D721Med (cell line): ENCODE measurements around the gene WNT5A.

ENCODE experiments used
- DNase-seq: peaks from one replicate; pipeline ENCODE4 v3.0.0; 2011; ENCODE audit warnings: low spot score; ENCODE audit not compliant: insufficient read length
- FAIRE-seq: peaks from 2 replicates; lab custom pipeline; 2011; peaks lifted over from hg19 to GRCh38; lab: Jason Lieb, UNC
- TF ChIP-seq, protein P1 (sequence below): IDR thresholded peaks from 2 replicates; pipeline ENCODE4 v1.5.1; 2012; ENCODE audit warnings: mild to moderate bottlenecking, control low read depth; ENCODE audit not compliant: insufficient read depth; ENCODE audit errors: missing control alignments

WNT5A gene

DNA sequence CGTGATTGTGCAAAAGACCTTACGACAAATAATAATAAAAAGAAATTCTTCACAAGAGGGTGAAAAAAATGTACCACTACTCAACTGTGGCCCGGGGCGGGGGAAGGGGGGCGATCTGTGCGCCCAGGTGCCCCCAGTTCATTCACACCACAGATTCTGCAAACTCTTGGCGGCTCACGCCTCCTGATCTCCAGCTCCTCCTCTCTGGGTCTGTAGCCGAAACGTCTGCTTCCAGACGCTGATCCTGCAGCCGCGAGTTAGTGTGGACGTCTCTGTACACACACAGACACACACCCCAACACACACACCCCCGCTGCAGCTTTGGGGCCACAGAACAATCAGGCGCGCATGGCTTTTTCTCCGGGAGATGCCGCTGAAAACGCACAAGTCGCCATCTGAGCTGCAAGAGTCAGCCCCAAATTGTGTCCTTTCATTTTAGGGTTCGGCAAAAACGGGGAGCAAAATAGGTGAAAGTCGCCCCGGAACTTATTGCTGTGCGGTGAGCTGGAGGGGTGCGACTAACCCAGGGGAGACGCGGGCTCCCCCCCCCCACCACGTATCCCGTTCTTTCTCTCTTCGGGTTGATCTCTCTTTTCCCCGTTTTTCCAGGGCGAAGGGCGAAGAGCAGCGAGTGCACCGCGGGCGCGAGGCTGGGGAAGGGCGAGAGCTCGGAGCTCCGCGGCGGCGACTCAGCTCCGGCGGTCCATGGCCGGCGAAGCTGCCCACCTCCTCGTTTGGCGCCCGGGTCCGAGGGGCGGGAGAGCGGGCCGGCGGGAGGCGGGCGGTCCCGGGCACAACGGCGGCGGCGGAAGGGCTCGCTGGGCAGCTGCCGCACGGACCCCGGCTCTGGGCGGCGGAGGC lies 505 bp upstream of the WNT5A start:
- no peak for DNase-seq
- FAIRE-seq = no peak
- TF ChIP-seq, protein P1, sequence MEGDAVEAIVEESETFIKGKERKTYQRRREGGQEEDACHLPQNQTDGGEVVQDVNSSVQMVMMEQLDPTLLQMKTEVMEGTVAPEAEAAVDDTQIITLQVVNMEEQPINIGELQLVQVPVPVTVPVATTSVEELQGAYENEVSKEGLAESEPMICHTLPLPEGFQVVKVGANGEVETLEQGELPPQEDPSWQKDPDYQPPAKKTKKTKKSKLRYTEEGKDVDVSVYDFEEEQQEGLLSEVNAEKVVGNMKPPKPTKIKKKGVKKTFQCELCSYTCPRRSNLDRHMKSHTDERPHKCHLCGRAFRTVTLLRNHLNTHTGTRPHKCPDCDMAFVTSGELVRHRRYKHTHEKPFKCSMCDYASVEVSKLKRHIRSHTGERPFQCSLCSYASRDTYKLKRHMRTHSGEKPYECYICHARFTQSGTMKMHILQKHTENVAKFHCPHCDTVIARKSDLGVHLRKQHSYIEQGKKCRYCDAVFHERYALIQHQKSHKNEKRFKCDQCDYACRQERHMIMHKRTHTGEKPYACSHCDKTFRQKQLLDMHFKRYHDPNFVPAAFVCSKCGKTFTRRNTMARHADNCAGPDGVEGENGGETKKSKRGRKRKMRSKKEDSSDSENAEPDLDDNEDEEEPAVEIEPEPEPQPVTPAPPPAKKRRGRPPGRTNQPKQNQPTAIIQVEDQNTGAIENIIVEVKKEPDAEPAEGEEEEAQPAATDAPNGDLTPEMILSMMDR = no peak

GRCh38 chr3:55486101-55486856 lies 827 bp downstream of the WNT5A start:
- TF ChIP-seq, protein P1 = no peak
- DNase-seq = no peak
- FAIRE-seq = no peak

GRCh38 chr3:55484801-55485791 lies 2.0 kb downstream of the WNT5A start:
- DNase-seq (peak; percentile 90), FAIRE-seq (no peak)
- TF ChIP-seq, protein P1 = peak; percentile 52

DNA sequence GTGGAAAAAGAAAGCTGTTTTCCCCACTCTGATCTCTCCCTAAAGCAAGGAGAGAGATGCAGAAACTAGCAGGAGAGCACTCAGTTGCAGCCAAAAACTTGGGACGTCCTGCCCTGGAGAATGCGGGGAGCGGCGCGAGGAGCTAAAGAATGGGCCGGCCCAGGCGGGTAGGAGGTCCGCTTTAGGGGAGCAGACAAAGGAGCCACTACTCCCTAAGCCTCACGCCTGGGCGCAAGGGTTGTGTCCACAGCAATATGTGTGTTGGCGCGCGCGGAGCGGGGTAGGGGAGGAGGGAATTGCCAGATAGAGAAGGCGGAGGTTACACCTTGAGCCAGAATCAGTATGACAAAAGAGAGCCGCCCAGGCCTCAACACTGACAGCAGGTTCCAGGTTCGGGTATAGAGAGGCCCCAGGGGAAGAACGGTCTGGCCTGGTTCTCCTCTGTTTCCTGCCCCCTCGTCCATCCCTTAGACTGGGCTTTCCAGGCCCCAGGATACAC lies 2.9 kb downstream of the WNT5A start:
- TF ChIP-seq, protein P1 = no peak

DNA sequence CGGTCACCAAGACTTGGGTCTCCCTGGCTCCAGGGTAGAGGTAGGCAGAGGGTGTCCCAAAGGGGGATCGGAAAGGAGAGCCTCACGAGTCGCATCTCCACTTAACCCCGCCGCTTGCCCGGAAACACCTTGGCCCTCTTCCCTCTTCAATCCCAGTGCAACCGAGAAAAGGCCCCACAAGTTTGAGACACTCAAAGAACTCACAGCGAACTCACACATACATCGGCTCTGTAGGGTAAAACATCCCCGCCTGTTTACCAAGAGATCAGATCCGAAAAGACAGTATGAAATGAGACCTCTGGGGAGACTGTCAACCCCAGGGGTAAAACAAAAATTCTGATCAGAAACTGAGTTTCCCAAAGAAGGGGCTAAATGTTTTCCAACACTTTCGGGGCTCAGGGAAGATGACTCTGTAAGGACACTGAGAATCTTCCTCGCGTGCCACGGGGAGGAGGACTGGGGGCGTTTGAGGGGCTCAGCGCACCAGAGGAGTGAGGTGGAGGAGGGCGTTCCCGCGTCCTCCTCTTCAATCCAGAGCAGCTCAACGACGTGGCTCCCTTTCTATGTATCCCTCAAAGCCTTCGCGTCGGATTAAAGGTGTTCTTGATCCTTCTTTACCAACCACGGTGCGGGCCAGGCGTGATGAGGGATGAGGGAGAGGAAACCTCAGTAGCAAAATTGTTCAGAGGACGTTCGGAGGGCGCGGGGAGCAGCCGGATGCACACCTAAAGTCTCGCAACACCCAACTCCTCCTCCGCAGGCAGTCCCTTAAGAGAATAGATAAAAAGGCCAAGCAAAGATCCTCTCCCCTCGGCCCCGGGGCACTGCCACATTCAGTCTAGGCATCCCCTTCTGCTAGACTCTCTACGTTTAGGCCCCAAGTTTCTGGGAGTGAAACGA lies 3.7 kb downstream of the WNT5A start:
- DNase-seq (no peak), FAIRE-seq (no peak)
- TF ChIP-seq, protein P1 = no peak

More for the DNA sequence above, 2.9 kb downstream of the WNT5A start:
- DNase-seq = no peak
- FAIRE-seq = no peak
